HCT116 (cell line): Measurements from ENCODE around the gene LLCFC1. TPM values are rescaled to one million over a fixed set of nuclear protein-coding genes. Genes with fewer than 3 reads are reported as not detected.

Source experiments
- ATAC-seq: fragments of 200-7000 bp; cut with Tn5 transposase; 2 replicates; pipeline ENCODE4 v1.9.1; 2020; ENCODE audit warnings: mild to moderate bottlenecking, moderate library complexity
- BruUV-seq: library from RNA; stranded (reverse); fragments of 400-500 nt; replicated peaks from 2 replicates; lab custom pipeline; 2021; lab: Mats Ljungman, UMichigan
- CTCF ChIA-PET: fragments of 300-600 bp; sonication (Branson Sonifier 250); formaldehyde crosslinking; loops from one replicate; lab custom pipeline; 2021; ENCODE audit warnings: antibody characterized with exemption; lab: Charles Lee
- POLR2A ChIA-PET: fragments of 300-600, 350-600 bp; sonication (Branson Sonifier 250); formaldehyde crosslinking; loops from one replicate; lab custom pipeline; 2021; ENCODE audit warnings: antibody characterized with exemption; lab: Charles Lee
- RAD21 ChIA-PET, 2 experiments: fragments of 300-600 bp; sonication (Branson Sonifier 250); formaldehyde crosslinking; loops; one replicate each; lab custom pipeline; 2023; ENCODE audit warnings: low total read pairs in 2 of 2; ENCODE audit not compliant: uncharacterized antibody in 2 of 2, unreplicated experiment in 2 of 2, low non-redundant PET in 1 of 2; lab: Charles Lee
- DNase-seq: peaks from one replicate; pipeline ENCODE4 v3.0.0-alpha.2; 2010; ENCODE audit warnings: low read depth, low spot score
- H2AFZ ChIP-seq: fragments of 200-600 bp; shearing (Covaris generic), sonication (generic); 2 replicates; pipeline ENCODE4 v1.6.1; 2017; ENCODE audit warnings: low read depth, mixed run types, mixed read lengths, antibody characterized with exemption, low read length; ENCODE audit not compliant: poor library complexity, severe bottlenecking
- H3K27ac ChIP-seq: 2 replicates; pipeline ENCODE4 v1.5.1; 2012; ENCODE audit warnings: low read depth, low read length
- H3K27me3 ChIP-seq: fragments of 200-600 bp; sonication (generic); 2 replicates; pipeline ENCODE4 v1.6.1; 2016; ENCODE audit warnings: mixed run types, low read length, mixed read lengths; ENCODE audit not compliant: insufficient read depth
- H3K36me3 ChIP-seq, 2 experiments: fragments of 200-500 bp in 1 of 2; fragments of 200-600 bp in 1 of 2; sonication (Bioruptor generic) in 1 of 2; sonication (generic) in 1 of 2; 2 replicates each; pipeline versions ENCODE4 v1.5.1 to v1.6.1; 2014 to 2016; ENCODE audit warnings: low read length in 2 of 2, inconsistent platforms in 1 of 2, mixed read lengths in 1 of 2, mixed run types in 1 of 2; ENCODE audit not compliant: insufficient read depth in 2 of 2, control insufficient read depth in 1 of 2
- H3K4me1 ChIP-seq, 2 experiments: fragments of 200-600 bp in 1 of 2; sonication (generic) in 1 of 2; 2 replicates each; pipeline versions ENCODE4 v1.5.1 to v1.6.1; 2012 to 2017; ENCODE audit warnings: low read length in 2 of 2, inconsistent platforms in 1 of 2, mild to moderate bottlenecking in 1 of 2, mixed read lengths in 1 of 2, mixed run types in 1 of 2, moderate library complexity in 1 of 2; ENCODE audit not compliant: insufficient read depth in 2 of 2, control insufficient read depth in 1 of 2
- H3K4me2 ChIP-seq: fragments of 200-600 bp; sonication (generic); 2 replicates; pipeline ENCODE4 v1.6.1; 2017; ENCODE audit warnings: mixed run types, low read length, mixed read lengths
- H3K4me3 ChIP-seq, 2 experiments: fragments of 200-600 bp in 1 of 2; sonication (generic) in 1 of 2; replicated peaks in 1 of 2; 2 replicates each; pipeline ENCODE4 v1.5.1; 2011 to 2016; ENCODE audit warnings: low read length in 2 of 2, control low read depth in 1 of 2, low read depth in 1 of 2, mild to moderate bottlenecking in 1 of 2, mixed read lengths in 1 of 2, mixed run types in 1 of 2
- H3K79me2 ChIP-seq: fragments of 200-600 bp; sonication (generic); 2 replicates; pipeline ENCODE4 v1.6.1; 2017; ENCODE audit warnings: mild to moderate bottlenecking, mixed run types, low read length, moderate library complexity, mixed read lengths; ENCODE audit not compliant: insufficient read depth
- H3K9ac ChIP-seq: fragments of 200-600 bp; sonication (generic); 2 replicates; pipeline ENCODE4 v1.6.1; 2016; ENCODE audit warnings: low read length, mixed read lengths
- H3K9me2 ChIP-seq: fragments of 200-600 bp; sonication (generic), shearing (Covaris generic); 2 replicates; pipeline ENCODE4 v1.6.1; 2017; ENCODE audit warnings: mixed run types, mild to moderate bottlenecking, moderate library complexity; ENCODE audit not compliant: insufficient read depth
- H3K9me3 ChIP-seq, 2 experiments: fragments of 200-500 bp in 1 of 2; fragments of 200-600 bp in 1 of 2; sonication (Bioruptor generic) in 1 of 2; sonication (generic) in 1 of 2; 2 replicates each; pipeline ENCODE4 v1.6.1; 2014 to 2017; ENCODE audit warnings: low read length in 2 of 2, mixed read lengths in 2 of 2, inconsistent platforms in 1 of 2, low read depth in 1 of 2, mild to moderate bottlenecking in 1 of 2, mixed run types in 1 of 2, moderate library complexity in 1 of 2; ENCODE audit not compliant: control insufficient read depth in 1 of 2, insufficient read depth in 1 of 2
- H4K20me1 ChIP-seq: fragments of 200-600 bp; sonication (generic), shearing (Covaris generic); 2 replicates; pipeline ENCODE4 v1.6.1; 2017; ENCODE audit warnings: mixed run types, mild to moderate bottlenecking, moderate library complexity; ENCODE audit not compliant: insufficient read depth
- CBX3 ChIP-seq: IDR thresholded peaks from 2 replicates; pipeline ENCODE4 v1.6.1; 2012; ENCODE audit warnings: low read depth
- EGR1 ChIP-seq: IDR thresholded peaks from 2 replicates; pipeline ENCODE4 v1.6.1; 2012; ENCODE audit warnings: low read depth
- ELF1 ChIP-seq: IDR thresholded peaks from 2 replicates; pipeline ENCODE4 v1.6.1; 2012; ENCODE audit warnings: low read depth, borderline replicate concordance
- EZH2 ChIP-seq: fragments of 200-600 bp; sonication (generic); IDR thresholded peaks from 2 replicates; pipeline ENCODE4 v1.6.1; 2017; ENCODE audit warnings: antibody characterized with exemption, mixed run types
- EZH2phosphoT487 ChIP-seq: fragments of 200-600 bp; IDR thresholded peaks from 2 replicates; pipeline ENCODE4 v1.6.1; 2018; ENCODE audit warnings: antibody characterized with exemption, borderline replicate concordance
- FOSL1 ChIP-seq: IDR thresholded peaks from 2 replicates; pipeline ENCODE4 v1.6.1; 2012; ENCODE audit warnings: low read depth
- JUND ChIP-seq: IDR thresholded peaks from 2 replicates; pipeline ENCODE4 v1.6.1; 2012
- POLR2AphosphoS5 ChIP-seq: IDR thresholded peaks from 2 replicates; pipeline ENCODE4 v1.6.1; 2011; ENCODE audit warnings: mild to moderate bottlenecking, low read depth, low read length, moderate library complexity
- SIN3A ChIP-seq: IDR thresholded peaks from 2 replicates; pipeline ENCODE4 v1.6.1; 2012; ENCODE audit warnings: low read depth
- SP1 ChIP-seq: IDR thresholded peaks from 2 replicates; pipeline ENCODE4 v1.6.1; 2012; ENCODE audit warnings: low read depth
- SRF ChIP-seq: IDR thresholded peaks from 2 replicates; pipeline ENCODE4 v1.6.1; 2012; ENCODE audit warnings: low read depth
- ZFX ChIP-seq: fragments of 450-650 bp; IDR thresholded peaks from 2 replicates; pipeline ENCODE4 v1.6.1; 2017
- ZNF274 ChIP-seq: fragments of 200-500 bp; sonication (Bioruptor generic); IDR thresholded peaks from 2 replicates; pipeline ENCODE4 v1.6.1; 2014; ENCODE audit warnings: mild to moderate bottlenecking, low read depth, low read length, inconsistent platforms
- intact Hi-C: fragments of 100-400 bp; cut with micrococcal nuclease; formaldehyde crosslinking; loops from 2 replicates; pipeline ENCODE4 v1.10.0; 2022
- total RNA-seq: library from RNA; stranded (reverse); gene quantifications from one replicate; pipeline ENCODE4 v1.2.1, GENCODE V29; 2021; ENCODE audit not compliant: unreplicated experiment
- TF ChIP-seq, protein P1 (sequence below): IDR thresholded peaks from 2 replicates; pipeline ENCODE4 v1.6.1; 2012; ENCODE audit warnings: low read depth
- TF ChIP-seq, protein P2 (sequence below): IDR thresholded peaks from 2 replicates; pipeline ENCODE4 v1.6.1; 2012
- TF ChIP-seq, protein P3 (sequence below), 3 experiments: fragments of 200-600 bp in 1 of 3; sonication (generic) in 1 of 3; IDR thresholded peaks in 2 of 3; conservative IDR thresholded peaks in 1 of 3; 2 replicates each; pipeline ENCODE4 v1.5.1; 2012 to 2017; ENCODE audit warnings: low read depth in 2 of 3, low read length in 2 of 3, antibody characterized with exemption in 1 of 3, borderline replicate concordance in 1 of 3, control low read depth in 1 of 3, mild to moderate bottlenecking in 1 of 3, mixed read lengths in 1 of 3, mixed run types in 1 of 3, moderate library complexity in 1 of 3; ENCODE audit not compliant: insufficient read depth in 1 of 3

The LLCFC1 gene
- total RNA-seq, 1 experiment from 2014 or later: not detected

DNA sequence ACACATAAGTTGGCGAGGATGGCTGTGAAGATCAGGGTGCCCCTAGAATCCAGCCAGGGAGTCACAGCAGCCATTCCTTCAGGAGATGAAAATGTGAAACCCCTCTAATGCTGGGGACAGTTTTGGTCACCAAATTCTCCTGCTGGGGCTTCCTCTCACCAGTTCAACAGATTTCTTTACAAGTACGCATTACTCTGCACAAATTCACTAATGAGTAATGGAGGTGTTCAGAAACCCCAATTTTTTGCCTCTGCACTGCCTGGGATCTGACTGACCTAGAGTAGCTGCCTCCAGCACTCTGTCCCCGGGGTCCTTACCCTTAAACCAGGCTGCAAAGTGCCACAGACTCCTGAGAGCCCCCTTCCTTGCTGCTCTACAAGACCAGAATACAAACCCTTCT, 21.8 kb upstream of the LLCFC1 start:
- Histone ChIP-seq H3K4me3 (no peak overlapping the region), H3K79me2 (no peaks in the 10 kb centered on the region), H2AFZ (no peak overlapping the region), H3K4me2 (no peak overlapping the region), H3K9me3 (no peaks in the 10 kb centered on the region), H4K20me1 (no peaks in the 10 kb centered on the region), H3K36me3 (no peaks in the 10 kb centered on the region), H3K9me2 (no peaks in the 10 kb centered on the region), H3K27me3 (peaks cover 29% of the 10 kb centered on the region), H3K9ac (no peak overlapping the region), H3K4me1 (no peaks in the 10 kb centered on the region), H3K27ac (no peak overlapping the region)
- TF ChIP-seq ELF1 (no peak), POLR2AphosphoS5 (no peak), ZNF274 (no peak), SIN3A (no peak), SRF (no peak), FOSL1 (no peak), JUND (no peak), EGR1 (no peak)
- intact Hi-C loops: no loop called here
- CTCF ChIA-PET: no interaction called here
- DNase-seq (no peak), ATAC-seq (no peak)
- no TSS peak for BruUV-seq
- POLR2A ChIA-PET: no interaction called here
- RAD21 ChIA-PET: no interaction called here

DNA sequence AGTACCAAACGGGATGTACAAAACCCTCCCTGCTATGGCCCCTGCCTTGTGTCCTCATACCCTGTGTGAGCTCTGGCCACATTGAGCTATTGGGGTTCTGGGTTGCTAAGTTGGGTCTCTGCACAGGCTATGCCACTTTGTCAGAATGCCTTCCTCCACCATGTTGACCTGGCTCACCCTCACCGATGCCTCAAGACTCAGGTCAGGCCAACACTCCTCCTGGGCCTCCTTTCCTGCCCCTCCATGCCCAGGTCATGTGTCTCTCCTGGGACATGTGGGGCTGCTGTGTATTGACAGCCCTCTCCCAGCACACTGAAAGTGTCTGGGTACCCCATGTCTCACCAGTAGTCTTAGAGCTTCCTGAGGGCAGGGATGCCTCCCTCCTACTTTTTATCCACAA, 20.4 kb upstream of the LLCFC1 start:
- CTCF ChIA-PET: interaction anchor here (1.1 to 1.2 kb wide), 2 partner anchors 9 to 42 kb away, joined by 3 to 7 read pairs; no protein-coding TSS in a partner anchor
- intact Hi-C loops: no loop called here
- no TSS peak for BruUV-seq

More for the DNA sequence above, 20.4 kb upstream of the LLCFC1 start:
- no peaks in the 10 kb centered on the region for H3K79me2 ChIP-seq
- no peaks in the 10 kb centered on the region for H4K20me1 ChIP-seq
- H2AFZ ChIP-seq: no peak overlapping the region
- no peak overlapping the region for H3K4me3 ChIP-seq
- DNase-seq (no peak), ATAC-seq (no peak)
- H3K36me3 ChIP-seq: no peaks in the 10 kb centered on the region
- ChIA-PET RAD21 (no interaction called here), POLR2A (no interaction called here)
- peaks cover 25% of the 10 kb centered on the region for H3K27me3 ChIP-seq
- TF ChIP-seq EZH2: no peak
- no peak for TF ChIP-seq ZFX
- TF ChIP-seq, protein P1, sequence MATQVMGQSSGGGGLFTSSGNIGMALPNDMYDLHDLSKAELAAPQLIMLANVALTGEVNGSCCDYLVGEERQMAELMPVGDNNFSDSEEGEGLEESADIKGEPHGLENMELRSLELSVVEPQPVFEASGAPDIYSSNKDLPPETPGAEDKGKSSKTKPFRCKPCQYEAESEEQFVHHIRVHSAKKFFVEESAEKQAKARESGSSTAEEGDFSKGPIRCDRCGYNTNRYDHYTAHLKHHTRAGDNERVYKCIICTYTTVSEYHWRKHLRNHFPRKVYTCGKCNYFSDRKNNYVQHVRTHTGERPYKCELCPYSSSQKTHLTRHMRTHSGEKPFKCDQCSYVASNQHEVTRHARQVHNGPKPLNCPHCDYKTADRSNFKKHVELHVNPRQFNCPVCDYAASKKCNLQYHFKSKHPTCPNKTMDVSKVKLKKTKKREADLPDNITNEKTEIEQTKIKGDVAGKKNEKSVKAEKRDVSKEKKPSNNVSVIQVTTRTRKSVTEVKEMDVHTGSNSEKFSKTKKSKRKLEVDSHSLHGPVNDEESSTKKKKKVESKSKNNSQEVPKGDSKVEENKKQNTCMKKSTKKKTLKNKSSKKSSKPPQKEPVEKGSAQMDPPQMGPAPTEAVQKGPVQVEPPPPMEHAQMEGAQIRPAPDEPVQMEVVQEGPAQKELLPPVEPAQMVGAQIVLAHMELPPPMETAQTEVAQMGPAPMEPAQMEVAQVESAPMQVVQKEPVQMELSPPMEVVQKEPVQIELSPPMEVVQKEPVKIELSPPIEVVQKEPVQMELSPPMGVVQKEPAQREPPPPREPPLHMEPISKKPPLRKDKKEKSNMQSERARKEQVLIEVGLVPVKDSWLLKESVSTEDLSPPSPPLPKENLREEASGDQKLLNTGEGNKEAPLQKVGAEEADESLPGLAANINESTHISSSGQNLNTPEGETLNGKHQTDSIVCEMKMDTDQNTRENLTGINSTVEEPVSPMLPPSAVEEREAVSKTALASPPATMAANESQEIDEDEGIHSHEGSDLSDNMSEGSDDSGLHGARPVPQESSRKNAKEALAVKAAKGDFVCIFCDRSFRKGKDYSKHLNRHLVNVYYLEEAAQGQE: no peak
- TF ChIP-seq POLR2AphosphoS5: no peak
- no peak for TF ChIP-seq CBX3
- TF ChIP-seq SIN3A: no peak
- TF ChIP-seq EZH2phosphoT487: no peak
- no peak for TF ChIP-seq SRF
- no peak for TF ChIP-seq EGR1
- TF ChIP-seq, protein P2, sequence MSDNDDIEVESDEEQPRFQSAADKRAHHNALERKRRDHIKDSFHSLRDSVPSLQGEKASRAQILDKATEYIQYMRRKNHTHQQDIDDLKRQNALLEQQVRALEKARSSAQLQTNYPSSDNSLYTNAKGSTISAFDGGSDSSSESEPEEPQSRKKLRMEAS: no peak
- TF ChIP-seq, protein P3, sequence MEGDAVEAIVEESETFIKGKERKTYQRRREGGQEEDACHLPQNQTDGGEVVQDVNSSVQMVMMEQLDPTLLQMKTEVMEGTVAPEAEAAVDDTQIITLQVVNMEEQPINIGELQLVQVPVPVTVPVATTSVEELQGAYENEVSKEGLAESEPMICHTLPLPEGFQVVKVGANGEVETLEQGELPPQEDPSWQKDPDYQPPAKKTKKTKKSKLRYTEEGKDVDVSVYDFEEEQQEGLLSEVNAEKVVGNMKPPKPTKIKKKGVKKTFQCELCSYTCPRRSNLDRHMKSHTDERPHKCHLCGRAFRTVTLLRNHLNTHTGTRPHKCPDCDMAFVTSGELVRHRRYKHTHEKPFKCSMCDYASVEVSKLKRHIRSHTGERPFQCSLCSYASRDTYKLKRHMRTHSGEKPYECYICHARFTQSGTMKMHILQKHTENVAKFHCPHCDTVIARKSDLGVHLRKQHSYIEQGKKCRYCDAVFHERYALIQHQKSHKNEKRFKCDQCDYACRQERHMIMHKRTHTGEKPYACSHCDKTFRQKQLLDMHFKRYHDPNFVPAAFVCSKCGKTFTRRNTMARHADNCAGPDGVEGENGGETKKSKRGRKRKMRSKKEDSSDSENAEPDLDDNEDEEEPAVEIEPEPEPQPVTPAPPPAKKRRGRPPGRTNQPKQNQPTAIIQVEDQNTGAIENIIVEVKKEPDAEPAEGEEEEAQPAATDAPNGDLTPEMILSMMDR (IDR thresholded peaks at IDR 0.05 in 2 of 3, conservative IDR thresholded peaks at IDR 0.05 in 1 of 3; ENCODE audit: borderline replicate concordance in 1 of 3, insufficient read depth in 1 of 3, low read depth in 2 of 3, low read length in 2 of 3): no peak
- no peak for TF ChIP-seq SP1
- no peak overlapping the region for H3K9ac ChIP-seq
- H3K4me2 ChIP-seq: no peak overlapping the region
- H3K27ac ChIP-seq: no peak overlapping the region
- H3K4me1 ChIP-seq: no peaks in the 10 kb centered on the region
- no peaks in the 10 kb centered on the region for H3K9me2 ChIP-seq
- H3K9me3 ChIP-seq: no peaks in the 10 kb centered on the region
